ENCODE measurements around the gene C17orf75.

Gene C17orf75

GRCh38 chr17:32302860-32303649 is 38.9 kb downstream of the C17orf75 start:
- DNase-seq: no peak

- no peak for DNase-seq
These were observed 39.9 kb downstream of the C17orf75 start for GRCh38 chr17:32302037-32302436.

GRCh38 chr17:32299580-32300164 is 42.3 kb downstream of the C17orf75 start:
- no peak for DNase-seq

GRCh38 chr17:32298721-32299579 is 43.0 kb downstream of the C17orf75 start:
- no peak for DNase-seq

- DNase-seq: no peak
These were observed 43.7 kb downstream of the C17orf75 start for GRCh38 chr17:32298298-32298697.

DNA sequence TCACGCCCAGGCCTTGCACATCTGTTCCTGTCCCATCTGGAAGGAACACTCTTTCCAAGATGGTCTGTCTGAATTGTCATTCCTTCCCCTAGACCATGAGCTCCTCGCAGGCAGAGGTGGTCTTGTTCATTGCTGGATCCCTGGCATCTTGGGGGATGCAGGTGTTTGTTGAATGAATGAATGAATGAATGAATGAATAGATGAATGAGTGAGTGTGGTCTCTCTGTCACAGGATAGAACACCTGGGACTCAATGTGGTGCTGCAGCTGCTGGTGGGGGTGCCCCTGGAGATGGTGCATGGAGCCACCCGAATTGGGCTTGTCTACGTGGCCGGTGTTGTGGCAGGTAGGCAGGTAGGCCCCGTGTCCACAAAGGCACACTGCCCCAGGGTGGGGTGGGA is 44.1 kb downstream of the C17orf75 start:
- DNase-seq: no peak

DNA sequence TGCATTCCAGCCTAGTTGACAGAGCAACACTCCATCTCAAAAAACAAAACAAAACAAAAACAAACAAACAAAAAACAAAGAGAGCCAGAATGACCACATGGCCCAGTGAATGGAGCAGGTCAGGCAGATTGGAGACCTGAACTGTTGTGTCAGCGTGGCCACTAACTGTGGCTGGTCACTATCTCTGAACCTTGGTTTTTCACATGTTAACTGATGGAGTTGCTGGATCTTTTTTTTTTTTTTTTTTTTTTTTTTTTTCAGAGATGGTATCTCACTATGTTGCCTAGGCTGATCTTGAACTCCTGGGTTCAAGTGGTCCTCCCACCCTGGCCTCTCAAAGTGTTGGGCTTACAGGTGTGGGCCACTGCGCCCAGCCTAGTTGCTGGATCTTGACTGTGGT is 44.5 kb downstream of the C17orf75 start:
- no peak for DNase-seq

- no peak for DNase-seq
These were observed 49.9 kb downstream of the C17orf75 start for GRCh38 chr17:32292094-32292493.

DNA sequence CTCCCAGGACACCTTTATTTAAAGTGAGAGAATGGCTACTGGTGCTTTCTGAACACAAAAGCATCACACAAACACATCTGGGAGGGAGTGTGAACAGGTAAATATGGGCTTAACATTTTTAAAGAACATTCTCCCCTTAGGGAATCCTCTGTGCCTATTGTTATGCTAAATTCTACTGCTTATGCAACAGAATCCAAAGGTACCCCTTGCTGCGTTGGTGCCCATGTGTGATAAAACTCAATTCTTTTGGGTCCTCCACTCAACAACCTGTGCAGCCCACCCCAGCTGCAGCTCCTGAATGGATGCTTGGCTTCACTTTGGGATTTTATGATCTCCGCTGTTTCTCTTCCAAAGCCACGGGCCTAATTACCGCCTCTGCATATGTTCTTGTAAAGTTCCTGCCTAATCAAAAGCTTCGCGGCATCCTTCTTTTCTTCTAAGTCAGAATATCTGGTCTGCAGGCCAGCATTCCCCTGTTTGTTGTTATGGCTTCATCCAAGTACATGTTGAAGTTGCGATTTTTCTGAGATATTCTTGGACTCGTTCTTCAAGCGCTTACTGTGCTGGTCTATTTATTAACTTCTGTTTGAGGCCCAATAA is 52.4 kb downstream of the C17orf75 start:
- no peak for DNase-seq

- no peak for DNase-seq
These were observed 53.4 kb downstream of the C17orf75 start for GRCh38 chr17:32288615-32289014.

- DNase-seq: no peak
These were observed 54.0 kb downstream of the C17orf75 start for GRCh38 chr17:32287804-32288511.

DNA sequence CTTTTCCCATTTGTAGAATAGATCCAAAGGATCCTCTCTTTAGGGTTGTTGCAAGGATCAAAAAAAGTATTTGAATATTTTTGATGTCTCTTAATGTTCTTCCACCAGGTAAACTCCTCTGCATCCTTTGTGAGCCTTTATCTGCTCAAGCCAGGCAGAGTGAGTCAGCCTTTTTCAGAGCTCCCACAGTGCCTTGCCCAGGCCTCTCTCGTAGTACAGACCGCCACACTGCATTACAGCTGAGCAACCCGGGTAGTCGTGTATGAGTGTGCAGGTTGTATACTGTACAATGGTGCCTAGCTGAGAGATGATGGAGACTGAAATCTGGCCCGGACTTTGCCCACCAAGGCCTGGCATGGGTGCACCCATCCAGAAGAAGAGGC is 55.5 kb downstream of the C17orf75 start:
- no peak for DNase-seq

DNA sequence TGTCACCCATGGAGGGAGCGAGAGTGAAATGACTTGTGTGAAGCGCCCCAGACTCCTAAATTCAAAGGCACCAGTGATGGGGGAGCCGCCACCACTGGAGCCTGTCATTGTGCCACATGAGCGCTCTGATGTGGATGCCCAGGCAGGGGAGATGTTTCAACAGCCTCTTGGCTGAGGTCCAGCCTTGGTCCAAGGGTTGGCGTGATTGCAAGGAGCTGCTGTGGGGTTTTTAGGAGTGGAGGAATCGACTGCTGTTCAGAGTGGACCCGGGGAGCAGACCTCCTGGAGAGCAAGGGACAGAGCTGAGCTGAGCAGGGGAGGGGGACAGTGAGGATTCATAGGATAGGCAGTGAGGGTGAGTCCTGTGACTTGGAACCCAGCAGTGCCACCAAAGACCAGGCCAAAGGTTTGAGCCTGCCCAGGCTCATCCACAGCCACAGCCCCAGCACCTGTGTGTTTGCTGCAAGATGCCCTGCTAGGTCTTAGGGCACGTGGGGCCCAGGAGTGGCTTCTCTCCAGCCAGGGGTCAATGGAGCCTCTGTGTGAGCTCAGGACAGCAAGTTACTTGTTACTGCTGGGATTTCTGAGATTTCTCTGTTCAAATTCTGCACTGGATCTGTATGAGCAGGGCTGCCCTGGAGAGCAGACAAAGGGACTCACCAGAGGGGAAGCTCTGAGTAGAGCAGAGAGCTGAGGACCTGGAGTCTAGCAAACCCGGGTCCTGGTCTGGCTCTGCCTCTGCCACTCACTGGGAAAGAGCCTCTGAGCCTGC is 56.0 kb downstream of the C17orf75 start:
- no peak for DNase-seq

- DNase-seq: no peak
These were observed 56.7 kb downstream of the C17orf75 start for GRCh38 chr17:32285306-32285705.

GRCh38 chr17:32283745-32284201 is 58.2 kb downstream of the C17orf75 start:
- DNase-seq: no peak

DNA sequence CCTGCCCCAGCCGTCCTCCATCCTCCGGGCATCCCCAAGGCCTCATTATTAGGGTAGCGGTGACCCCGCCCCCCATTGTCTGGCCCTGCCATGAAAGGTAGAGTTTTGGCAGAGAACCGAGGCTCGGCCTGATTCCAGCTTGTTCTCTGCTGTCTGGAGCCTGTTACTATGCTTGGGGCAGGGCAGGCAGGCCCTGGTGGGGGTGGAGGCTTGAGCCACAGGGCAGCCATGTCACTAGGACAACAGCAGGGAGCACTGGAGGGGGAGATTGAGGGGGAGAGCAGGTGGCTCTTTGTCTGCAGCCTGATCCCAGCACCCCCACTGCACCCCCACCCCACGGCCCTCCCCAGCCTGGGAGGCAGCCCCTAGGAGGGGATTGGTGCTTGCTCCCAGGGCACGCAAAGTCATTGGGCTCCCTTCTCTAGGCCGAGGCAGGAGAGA is 60.9 kb downstream of the C17orf75 start:
- DNase-seq: peak; percentile 40

- no peak for DNase-seq
These were observed 61.9 kb downstream of the C17orf75 start for GRCh38 chr17:32279891-32280716.

- no peak for DNase-seq
These were observed 63.2 kb downstream of the C17orf75 start for GRCh38 chr17:32278815-32279214.

Data from NCI-H2107 (cell line).